HUES48 (cell line): ENCODE data around the gene SHISA5.

Experiments used
- H3K27ac ChIP-seq: one replicate; pipeline ENCODE4 v1.7.0; 2013; ENCODE audit warnings: low read depth, low read length, inconsistent platforms
- H3K27me3 ChIP-seq: 2 replicates; pipeline ENCODE4 v1.6.1; 2013; ENCODE audit warnings: mild to moderate bottlenecking, low read length; ENCODE audit not compliant: control insufficient read depth, insufficient read depth
- H3K36me3 ChIP-seq: 2 replicates; pipeline ENCODE4 v1.6.1; 2013; ENCODE audit warnings: low read length; ENCODE audit not compliant: control insufficient read depth, insufficient read depth
- H3K4me1 ChIP-seq: 2 replicates; pipeline ENCODE4 v1.6.1; 2013; ENCODE audit warnings: mild to moderate bottlenecking, low read length; ENCODE audit not compliant: control insufficient read depth, insufficient read depth
- H3K4me3 ChIP-seq: 2 replicates; pipeline ENCODE4 v1.5.1; 2013; ENCODE audit warnings: mild to moderate bottlenecking, low read depth, low read length
- H3K9ac ChIP-seq: 2 replicates; pipeline ENCODE4 v1.6.1; 2013; ENCODE audit warnings: mild to moderate bottlenecking, low read depth, low read length, moderate library complexity
- H3K9me3 ChIP-seq: 2 replicates; pipeline ENCODE4 v1.6.1; 2013; ENCODE audit warnings: low read length; ENCODE audit not compliant: control insufficient read depth, insufficient read depth

The SHISA5 gene

DNA sequence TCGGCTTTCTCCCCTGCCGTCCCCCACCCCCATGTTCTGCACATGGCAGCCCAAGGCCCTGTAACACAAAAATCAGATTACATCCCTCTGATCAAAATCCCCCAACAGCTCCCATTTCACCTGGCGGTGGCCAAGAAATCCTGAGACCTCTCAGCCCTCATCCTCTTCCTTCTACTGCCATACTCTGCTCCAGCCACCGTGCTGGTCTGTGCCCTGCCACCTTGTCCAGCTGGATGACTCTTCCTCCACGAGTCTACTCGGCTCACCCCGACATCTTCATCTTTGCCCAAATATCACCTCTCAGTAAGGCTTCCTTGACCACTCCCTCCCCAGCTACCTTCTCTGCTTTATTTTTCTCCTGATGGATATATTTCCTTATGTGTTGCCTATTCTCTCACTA, 67.1 kb downstream of the SHISA5 start:
- Histone ChIP-seq H3K4me3 (no peak overlapping the region), H3K9me3 (no peaks in the 10 kb centered on the region), H3K27ac (no peak overlapping the region), H3K36me3 (peaks cover 37% of the 10 kb centered on the region), H3K9ac (no peak overlapping the region), H3K4me1 (0 out of 2 replicates have a peak, but pooled peaks cover 3% of the 10 kb centered on the region), H3K27me3 (no peaks in the 10 kb centered on the region)

DNA sequence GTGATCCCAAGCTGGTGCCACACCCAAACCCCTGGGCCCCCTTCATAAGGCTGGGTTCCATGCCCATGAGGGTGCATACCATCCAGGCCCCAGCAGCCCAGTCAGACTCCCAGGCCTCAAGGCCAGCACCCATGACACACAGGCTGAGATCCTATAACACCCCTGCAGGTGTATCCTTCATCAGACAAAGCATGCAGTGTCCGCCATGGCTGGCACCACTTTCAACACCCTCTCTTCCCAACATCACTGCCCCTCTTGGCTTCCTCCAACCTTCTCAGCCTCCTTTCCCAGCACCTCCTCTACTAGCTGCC, 67.5 kb downstream of the SHISA5 start:
- H3K27me3 ChIP-seq: no peaks in the 10 kb centered on the region
- no peak overlapping the region for H3K4me3 ChIP-seq
- H3K4me1 ChIP-seq: 0 out of 2 replicates have a peak, but pooled peaks cover 3% of the 10 kb centered on the region
- H3K27ac ChIP-seq: peak overlapping the region; percentile 21
- H3K36me3 ChIP-seq: peaks cover 37% of the 10 kb centered on the region
- no peaks in the 10 kb centered on the region for H3K9me3 ChIP-seq
- no peak overlapping the region for H3K9ac ChIP-seq

DNA sequence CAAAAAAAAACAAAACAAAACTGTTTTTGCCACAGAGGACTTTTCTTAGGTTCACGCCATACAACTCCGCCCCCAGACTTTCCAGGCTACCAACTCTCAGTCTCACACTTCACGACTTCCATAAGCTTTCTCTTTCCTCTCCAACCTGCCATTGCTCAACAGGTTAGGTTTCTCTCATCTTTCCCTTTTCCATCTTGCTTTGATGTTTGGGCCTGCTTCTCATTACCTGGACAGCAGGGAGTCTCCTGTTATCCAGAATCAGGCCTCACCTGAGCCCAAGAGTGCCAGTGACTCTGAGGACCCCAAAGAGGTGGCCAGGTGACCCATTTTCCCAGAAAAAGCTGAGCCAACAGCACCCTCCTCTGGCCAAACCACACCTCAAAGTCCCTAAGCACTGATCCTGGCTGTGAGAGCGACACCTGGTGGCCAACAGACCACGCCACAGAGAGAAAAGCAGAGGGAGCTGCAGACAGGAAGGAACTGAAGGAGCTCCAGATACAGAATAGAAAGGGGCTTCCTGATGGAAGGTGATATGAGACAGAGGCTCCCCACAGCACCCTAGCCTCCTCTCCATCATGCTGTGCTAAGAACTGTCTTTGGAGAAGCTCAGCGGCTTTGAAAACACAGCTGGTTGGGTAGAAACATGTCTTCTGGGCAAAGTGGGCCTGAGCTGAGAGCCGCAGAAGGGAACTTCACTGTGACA, 68.0 kb downstream of the SHISA5 start:
- Histone ChIP-seq H3K9me3 (no peaks in the 10 kb centered on the region), H3K4me3 (no peak overlapping the region), H3K4me1 (peaks cover 5% of the 10 kb centered on the region), H3K27ac (peak overlapping the region; percentile 21), H3K36me3 (peaks cover 35% of the 10 kb centered on the region), H3K9ac (no peak overlapping the region), H3K27me3 (no peaks in the 10 kb centered on the region)

- Histone ChIP-seq H3K27me3 (no peaks in the 10 kb centered on the region), H3K36me3 (peaks cover 35% of the 10 kb centered on the region), H3K9me3 (no peaks in the 10 kb centered on the region), H3K4me1 (peaks cover 12% of the 10 kb centered on the region), H3K27ac (no peak overlapping the region), H3K4me3 (no peak overlapping the region), H3K9ac (no peak overlapping the region)
Observed at GRCh38 chr3:48435223-48435595, 68.8 kb downstream of the SHISA5 start.

GRCh38 chr3:48434591-48435222, 69.3 kb downstream of the SHISA5 start:
- Histone ChIP-seq H3K27ac (no peak overlapping the region), H3K4me3 (no peak overlapping the region), H3K36me3 (peaks cover 35% of the 10 kb centered on the region), H3K27me3 (no peaks in the 10 kb centered on the region), H3K9ac (no peak overlapping the region), H3K9me3 (no peaks in the 10 kb centered on the region), H3K4me1 (peaks cover 14% of the 10 kb centered on the region)

- Histone ChIP-seq H3K36me3 (peaks cover 35% of the 10 kb centered on the region), H3K27ac (peak overlapping the region; percentile 16), H3K27me3 (no peaks in the 10 kb centered on the region), H3K4me1 (peaks cover 14% of the 10 kb centered on the region), H3K4me3 (no peak overlapping the region), H3K9me3 (no peaks in the 10 kb centered on the region), H3K9ac (no peak overlapping the region)
Observed at GRCh38 chr3:48433472-48434118, 70.4 kb downstream of the SHISA5 start.

DNA sequence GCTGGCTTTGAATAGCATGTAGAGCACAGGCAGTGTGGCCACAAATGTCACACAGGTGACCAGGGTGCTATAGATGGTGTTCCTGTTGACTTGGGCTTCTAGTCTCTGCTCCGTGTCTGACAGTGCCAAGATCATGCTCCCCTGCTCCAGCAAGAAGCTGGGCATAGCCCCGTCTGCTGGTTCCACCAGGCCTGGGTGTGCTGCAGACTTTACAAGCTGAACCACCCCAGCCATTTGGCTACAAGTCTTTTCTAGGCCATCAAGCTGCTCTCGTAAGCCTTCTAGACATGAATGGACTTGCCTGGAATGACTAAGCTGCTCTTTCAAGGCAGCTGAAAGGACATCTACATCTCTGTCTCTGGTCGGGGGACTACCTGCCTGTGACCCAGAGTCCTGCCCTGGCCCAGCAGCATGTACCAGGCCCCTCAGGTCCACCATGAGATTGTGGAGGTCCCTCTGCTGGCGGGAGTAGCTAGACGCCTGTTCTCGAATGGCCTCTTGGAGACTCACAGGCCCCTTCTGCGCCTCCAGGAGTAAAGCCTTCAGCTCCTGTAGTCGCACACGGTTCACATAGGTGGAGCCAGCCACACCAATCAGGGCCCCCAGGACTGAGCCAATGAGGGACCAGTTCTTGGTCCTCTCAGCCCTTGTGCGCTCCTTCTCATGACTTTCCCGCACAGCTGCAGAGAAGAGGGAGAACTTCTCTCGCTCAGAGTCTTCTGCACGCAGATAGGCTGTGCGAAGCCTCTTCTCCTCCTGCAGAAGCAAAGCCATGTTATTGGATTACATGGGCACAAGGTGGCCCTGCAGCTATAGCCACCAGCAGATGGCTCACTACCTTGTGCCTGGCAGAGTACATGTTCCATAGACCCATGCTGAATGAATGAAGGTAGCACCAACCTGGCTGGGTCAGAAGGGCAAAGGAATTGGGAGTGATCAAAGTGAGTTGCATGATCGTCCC, 71.3 kb downstream of the SHISA5 start:
- Histone ChIP-seq H3K9me3 (no peaks in the 10 kb centered on the region), H3K4me1 (peaks cover 20% of the 10 kb centered on the region), H3K9ac (no peak overlapping the region), H3K36me3 (peaks cover 35% of the 10 kb centered on the region), H3K27ac (peak overlapping the region; percentile 16), H3K4me3 (no peak overlapping the region), H3K27me3 (no peaks in the 10 kb centered on the region)

DNA sequence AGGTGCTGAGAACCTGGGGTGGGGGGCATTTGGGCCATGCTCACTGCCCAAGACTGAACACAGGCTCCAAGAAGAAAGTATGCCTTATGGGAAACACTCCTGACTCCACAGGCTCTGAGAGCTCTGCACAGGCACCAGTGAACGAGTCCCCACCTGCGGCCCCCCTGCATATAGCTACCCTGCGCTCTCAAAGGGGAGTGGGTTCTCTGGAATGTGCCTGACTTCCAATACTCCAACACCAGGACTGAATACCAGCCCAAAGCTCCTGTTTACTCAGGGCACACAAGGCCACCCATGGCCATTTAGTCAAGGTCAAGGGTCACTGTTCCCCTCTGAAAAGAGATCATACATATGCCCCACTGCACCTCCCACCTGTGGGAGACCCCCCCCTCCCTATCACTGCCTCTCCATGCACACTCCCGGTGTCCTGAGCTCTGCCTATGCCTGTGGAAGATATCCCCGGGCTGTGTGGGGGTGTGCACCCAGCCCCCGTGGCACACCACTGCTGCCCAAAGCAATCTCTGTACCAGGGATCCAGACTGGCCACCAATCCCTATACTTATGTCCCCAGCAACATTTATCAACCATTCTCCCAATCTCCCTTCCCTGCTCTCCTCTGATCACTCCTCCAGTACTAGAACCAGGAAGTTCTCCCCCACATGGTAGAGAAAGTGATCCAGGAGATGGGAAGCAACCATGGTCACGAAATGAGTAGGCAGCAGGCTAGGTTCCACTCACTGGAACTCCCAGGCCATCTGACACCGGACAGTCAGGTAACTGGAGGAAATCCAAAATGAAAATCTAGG, 72.5 kb downstream of the SHISA5 start:
- H3K36me3 ChIP-seq: peaks cover 35% of the 10 kb centered on the region
- H3K9ac ChIP-seq: no peak overlapping the region
- no peak overlapping the region for H3K27ac ChIP-seq
- H3K27me3 ChIP-seq: no peaks in the 10 kb centered on the region
- peaks cover 23% of the 10 kb centered on the region for H3K4me1 ChIP-seq
- no peaks in the 10 kb centered on the region for H3K9me3 ChIP-seq
- H3K4me3 ChIP-seq: no peak overlapping the region

DNA sequence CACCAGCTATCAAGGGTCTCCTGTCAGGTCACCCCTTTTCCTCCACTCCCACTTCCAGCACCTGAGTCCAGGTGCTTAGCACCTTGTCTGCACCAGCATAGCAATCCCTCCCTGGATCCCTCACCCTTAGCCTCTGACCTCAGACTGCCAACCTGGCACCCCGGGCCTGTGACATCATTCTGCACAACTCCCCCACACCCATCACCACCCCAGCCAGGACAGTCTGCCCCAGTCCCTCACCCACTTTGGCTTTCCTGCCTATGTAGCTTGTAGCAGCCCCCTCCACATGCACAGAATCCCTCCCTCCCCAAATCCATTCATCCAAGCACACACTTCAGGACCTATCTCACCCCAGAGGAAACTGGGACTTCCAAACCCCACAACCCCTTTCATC, 73.3 kb downstream of the SHISA5 start:
- Histone ChIP-seq H3K4me3 (peak overlapping the region; percentile 87), H3K27me3 (no peaks in the 10 kb centered on the region), H3K9me3 (no peaks in the 10 kb centered on the region), H3K9ac (peak overlapping the region; percentile 29; the same call in 1 of the 2 replicates), H3K4me1 (peaks cover 21% of the 10 kb centered on the region), H3K27ac (peak overlapping the region; percentile 94), H3K36me3 (peaks cover 35% of the 10 kb centered on the region)
